ENCODE data around the gene TAF4. TPM values are rescaled to one million over a fixed set of nuclear protein-coding genes. Genes with fewer than 3 reads are reported as not detected.
"Not testable (repeated sequence)": the region's sequence is repeated elsewhere in the genome, so short reads cannot be mapped to it uniquely, and the experiment has no call there.

TAF4 gene
- total RNA-seq, 4 donors from 2014 or later = 21.1 to 40.6 (median 22.1) TPM

GRCh38 chr20:61976263-61976643, 89.4 kb downstream of the TAF4 start:
- WGBS, 2 donors = 90 to 95% methylated on average over 9 of the region's 9 CpGs
- DNase-seq (ENCODE audit: low spot score in 2 of 2) = no peak

GRCh38 chr20:61975407-61976129, 90.1 kb downstream of the TAF4 start:
- intact Hi-C loops (cut with DNase I; ENCODE audit: low total_unique reads) = no loop called here
- H3K4me3 ChIP-seq (ENCODE audit: low read depth, poor library complexity, severe bottlenecking) = no peak overlapping the region
- no peak for DNase-seq (ENCODE audit: low spot score in 2 of 2)
- TF ChIP-seq, protein P1, sequence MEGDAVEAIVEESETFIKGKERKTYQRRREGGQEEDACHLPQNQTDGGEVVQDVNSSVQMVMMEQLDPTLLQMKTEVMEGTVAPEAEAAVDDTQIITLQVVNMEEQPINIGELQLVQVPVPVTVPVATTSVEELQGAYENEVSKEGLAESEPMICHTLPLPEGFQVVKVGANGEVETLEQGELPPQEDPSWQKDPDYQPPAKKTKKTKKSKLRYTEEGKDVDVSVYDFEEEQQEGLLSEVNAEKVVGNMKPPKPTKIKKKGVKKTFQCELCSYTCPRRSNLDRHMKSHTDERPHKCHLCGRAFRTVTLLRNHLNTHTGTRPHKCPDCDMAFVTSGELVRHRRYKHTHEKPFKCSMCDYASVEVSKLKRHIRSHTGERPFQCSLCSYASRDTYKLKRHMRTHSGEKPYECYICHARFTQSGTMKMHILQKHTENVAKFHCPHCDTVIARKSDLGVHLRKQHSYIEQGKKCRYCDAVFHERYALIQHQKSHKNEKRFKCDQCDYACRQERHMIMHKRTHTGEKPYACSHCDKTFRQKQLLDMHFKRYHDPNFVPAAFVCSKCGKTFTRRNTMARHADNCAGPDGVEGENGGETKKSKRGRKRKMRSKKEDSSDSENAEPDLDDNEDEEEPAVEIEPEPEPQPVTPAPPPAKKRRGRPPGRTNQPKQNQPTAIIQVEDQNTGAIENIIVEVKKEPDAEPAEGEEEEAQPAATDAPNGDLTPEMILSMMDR (IDR thresholded peaks at IDR 0.05) = no peak
- no peak for TF ChIP-seq POLR2A (IDR thresholded peaks at IDR 0.05)
- 90% methylated on average over 11 of the region's 11 CpGs for WGBS, 2 donors

More at GRCh38 chr20:61976263-61976643, 89.4 kb downstream of the TAF4 start:
- intact Hi-C loops (cut with DNase I; ENCODE audit: low total_unique reads) = no loop called here
- TF ChIP-seq POLR2A (IDR thresholded peaks at IDR 0.05) = no peak
- TF ChIP-seq, protein P1 (IDR thresholded peaks at IDR 0.05) = no peak
- no peak overlapping the region for H3K4me3 ChIP-seq (ENCODE audit: low read depth, poor library complexity, severe bottlenecking)

- no peak overlapping the region for H3K4me3 ChIP-seq (ENCODE audit: low read depth, poor library complexity, severe bottlenecking)
- WGBS, 2 donors = 96 to 97% methylated on average over 14 of the region's 14 CpGs
- TF ChIP-seq, protein P1 (IDR thresholded peaks at IDR 0.05) = no peak
- no peak for TF ChIP-seq POLR2A (IDR thresholded peaks at IDR 0.05)
- DNase-seq (ENCODE audit: low spot score in 2 of 2) = no peak
- intact Hi-C loops (cut with DNase I; ENCODE audit: low total_unique reads) = no loop called here
These were observed 91.4 kb downstream of the TAF4 start for GRCh38 chr20:61974357-61974665.

- WGBS, 2 donors = 93 to 97% methylated on average over 25 of the region's 25 CpGs
- TF ChIP-seq, protein P1 (IDR thresholded peaks at IDR 0.05) = no peak
- TF ChIP-seq POLR2A (IDR thresholded peaks at IDR 0.05) = no peak
- no peak for DNase-seq (ENCODE audit: low spot score in 2 of 2)
- H3K4me3 ChIP-seq (ENCODE audit: low read depth, poor library complexity, severe bottlenecking) = no peak overlapping the region
- intact Hi-C loops (cut with DNase I; ENCODE audit: low total_unique reads) = no loop called here
These were observed 91.9 kb downstream of the TAF4 start for GRCh38 chr20:61973515-61974356.

DNA sequence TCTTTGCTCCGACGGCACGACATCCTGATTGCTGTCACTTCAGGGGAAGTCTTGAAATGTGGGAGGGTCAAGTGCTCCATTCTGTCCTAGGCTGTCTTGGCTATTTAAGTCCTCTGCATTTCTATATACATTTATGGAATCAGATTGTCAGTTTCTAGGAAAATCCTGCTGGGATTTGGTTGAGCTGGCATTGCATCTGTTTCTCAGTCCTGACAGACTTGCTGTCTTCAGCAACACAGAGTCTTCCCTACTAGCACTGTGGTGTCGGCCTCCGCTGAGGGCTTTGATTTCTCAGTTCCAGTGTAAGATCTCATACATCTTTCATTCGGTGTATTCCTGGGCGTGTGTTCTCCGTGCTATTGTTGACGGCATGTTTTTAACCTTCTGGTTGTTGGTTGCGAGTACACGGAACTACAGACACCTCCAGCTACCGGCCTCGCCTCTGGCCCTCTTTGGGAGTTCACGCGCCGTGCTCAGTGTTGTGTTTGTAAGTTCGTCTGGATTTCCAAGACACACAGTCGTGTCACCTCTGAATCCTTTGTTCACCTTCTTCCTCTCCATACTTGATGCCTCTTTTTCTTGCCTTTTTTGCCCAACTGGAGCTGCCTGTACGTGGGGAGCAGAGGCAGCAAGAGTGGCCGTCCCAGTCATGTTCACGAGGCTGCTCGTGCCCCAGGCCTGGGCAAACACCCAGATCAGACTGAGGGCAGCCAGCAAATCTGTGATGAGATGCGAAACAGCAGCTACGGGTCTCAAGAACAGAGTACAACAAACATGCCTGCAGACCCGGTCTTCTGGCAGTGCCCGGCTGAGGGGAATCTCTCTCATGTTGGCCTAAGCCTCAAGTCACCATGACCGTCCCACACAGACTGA, 92.8 kb downstream of the TAF4 start:
- DNase-seq (ENCODE audit: low spot score in 2 of 2) = no peak
- intact Hi-C loops (cut with DNase I; ENCODE audit: low total_unique reads) = no loop called here
- H3K4me3 ChIP-seq (ENCODE audit: low read depth, poor library complexity, severe bottlenecking) = no peak overlapping the region
- TF ChIP-seq, protein P1 (IDR thresholded peaks at IDR 0.05) = no peak
- no peak for TF ChIP-seq POLR2A (IDR thresholded peaks at IDR 0.05)
- 92 to 94% methylated on average over 27 of the region's 27 CpGs for WGBS, 2 donors

- H3K4me3 ChIP-seq (ENCODE audit: low read depth, poor library complexity, severe bottlenecking); DNase-seq (ENCODE audit: low spot score in 2 of 2); intact Hi-C loops (cut with DNase I; ENCODE audit: low total_unique reads): not testable (repeated sequence)
- 93 to 97% methylated on average over 13 of the region's 13 CpGs for WGBS, 2 donors
These were observed 94.1 kb downstream of the TAF4 start for GRCh38 chr20:61971595-61971994.
